ENCODE data around the gene TMEM179. TPM values are rescaled to one million over a fixed set of nuclear protein-coding genes. Genes with fewer than 3 reads are reported as not detected.

TMEM179 gene
- polyA plus RNA-seq, 12 donors, result 0.53 to 1.8 (median 0.70) TPM; not detected in 2

DNA sequence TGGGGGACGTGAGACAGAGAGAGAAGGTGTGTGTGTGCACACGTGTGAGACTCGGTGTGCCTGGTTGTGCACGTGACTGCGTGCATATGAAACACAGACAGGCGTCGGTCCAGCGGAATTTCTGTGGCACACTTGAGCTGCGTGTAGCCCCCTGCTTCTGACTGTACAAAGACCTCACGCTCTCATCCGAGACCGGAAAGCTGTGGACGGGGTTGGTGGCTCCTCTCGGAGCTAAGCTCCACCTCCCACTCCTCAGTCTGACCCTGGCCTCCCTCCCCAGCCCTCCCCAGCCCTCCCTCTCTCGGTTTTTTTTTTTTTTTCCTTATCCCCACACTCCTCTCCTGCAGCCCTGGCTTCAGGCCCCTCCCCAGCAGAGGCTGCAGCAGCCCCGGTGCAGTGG is 33.3 kb downstream of the TMEM179 start:
- DNase-seq, result no peak

GRCh38 chr14:104569435-104569834 is 35.1 kb downstream of the TMEM179 start:
- no peak for DNase-seq

- DNase-seq, result no peak
Measured at GRCh38 chr14:104568620-104569019, 36.0 kb downstream of the TMEM179 start.

GRCh38 chr14:104567957-104568225 is 36.7 kb downstream of the TMEM179 start:
- DNase-seq, result no peak

DNA sequence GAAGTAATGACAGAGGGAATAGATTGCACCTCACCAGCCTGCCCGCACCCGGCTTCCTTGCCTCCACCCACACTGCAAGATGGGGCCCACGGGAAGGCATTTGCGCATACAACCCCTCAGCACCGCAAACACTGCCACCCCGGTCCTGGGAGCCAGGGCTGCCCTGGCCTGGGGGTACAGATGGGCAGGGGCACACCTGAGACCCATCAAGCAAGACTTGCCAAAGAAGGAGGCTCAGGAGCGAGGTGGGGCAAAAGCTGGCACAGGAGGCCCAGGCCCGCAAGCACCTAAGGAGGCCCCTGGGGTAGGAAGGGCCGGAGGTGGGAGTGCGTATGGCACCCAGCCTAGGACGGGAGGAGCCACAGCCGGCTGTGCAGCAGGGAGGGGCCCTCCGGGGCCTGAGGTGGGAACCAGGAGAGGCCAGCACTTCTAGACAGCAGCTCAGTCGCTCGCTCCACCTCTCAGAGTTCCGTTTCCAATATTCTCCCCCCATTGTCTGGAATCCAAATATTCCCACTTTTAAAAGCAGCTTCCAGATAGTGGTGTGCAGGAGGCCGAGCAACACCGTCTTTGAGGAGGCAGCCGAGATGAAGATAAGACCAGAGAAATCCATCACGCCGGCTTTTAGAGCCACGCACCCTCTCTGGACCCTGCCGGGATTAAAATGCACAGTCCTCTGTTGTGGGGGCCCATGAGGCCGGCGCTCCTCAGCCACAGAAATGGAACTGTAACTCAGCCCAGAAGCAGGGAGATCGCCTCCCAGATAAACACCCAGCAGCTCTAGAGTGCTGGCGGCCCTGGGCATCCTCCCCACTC is 37.2 kb downstream of the TMEM179 start:
- DNase-seq, result no peak

DNA sequence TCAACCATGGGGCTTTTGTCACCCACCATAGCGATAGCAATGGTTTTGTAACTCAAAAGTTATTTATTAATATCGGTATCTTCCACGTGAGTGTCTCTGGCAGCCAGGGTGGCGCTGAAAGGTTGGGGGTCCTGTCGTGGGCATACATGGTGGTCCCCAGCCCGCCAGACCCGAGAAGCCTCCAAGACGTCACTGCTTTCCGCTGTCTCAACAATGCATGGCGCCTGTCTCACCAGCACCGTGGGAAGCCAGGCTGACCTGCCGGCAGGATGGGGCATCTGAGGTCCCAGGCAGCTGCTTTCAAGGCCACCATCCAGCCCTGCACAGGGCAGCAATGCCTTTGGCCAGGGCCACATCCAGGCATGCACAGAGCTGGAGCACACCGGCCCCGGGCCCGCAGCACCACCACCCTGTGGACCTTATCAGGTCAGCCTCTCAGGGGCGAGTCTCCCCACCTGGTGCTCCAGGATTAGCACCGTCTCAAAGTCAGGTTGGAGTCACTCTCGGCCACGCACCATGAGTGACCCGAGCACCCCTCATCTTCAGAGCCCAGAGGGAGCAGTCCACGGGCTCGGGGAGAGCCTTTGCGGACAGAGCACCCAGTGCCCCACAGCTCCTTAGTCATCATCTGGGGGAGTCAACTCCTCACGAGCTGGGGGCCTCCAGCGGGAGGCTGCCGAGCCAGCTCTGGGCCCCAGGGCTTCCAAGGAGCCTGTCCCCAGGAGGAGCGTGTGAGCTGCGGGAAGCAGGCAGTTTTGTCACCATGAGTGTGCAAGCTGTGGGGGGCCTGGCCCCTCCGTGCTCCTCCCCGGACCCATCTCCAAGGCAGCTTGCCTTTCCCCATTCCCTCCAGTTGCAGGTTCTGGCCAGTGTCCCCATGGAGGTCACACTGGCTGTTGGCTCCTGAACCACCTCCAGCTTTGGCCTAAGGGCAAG is 39.6 kb downstream of the TMEM179 start:
- DNase-seq, result no peak

GRCh38 chr14:104563742-104564615 is 40.6 kb downstream of the TMEM179 start:
- DNase-seq, result peak; percentile 64

DNA sequence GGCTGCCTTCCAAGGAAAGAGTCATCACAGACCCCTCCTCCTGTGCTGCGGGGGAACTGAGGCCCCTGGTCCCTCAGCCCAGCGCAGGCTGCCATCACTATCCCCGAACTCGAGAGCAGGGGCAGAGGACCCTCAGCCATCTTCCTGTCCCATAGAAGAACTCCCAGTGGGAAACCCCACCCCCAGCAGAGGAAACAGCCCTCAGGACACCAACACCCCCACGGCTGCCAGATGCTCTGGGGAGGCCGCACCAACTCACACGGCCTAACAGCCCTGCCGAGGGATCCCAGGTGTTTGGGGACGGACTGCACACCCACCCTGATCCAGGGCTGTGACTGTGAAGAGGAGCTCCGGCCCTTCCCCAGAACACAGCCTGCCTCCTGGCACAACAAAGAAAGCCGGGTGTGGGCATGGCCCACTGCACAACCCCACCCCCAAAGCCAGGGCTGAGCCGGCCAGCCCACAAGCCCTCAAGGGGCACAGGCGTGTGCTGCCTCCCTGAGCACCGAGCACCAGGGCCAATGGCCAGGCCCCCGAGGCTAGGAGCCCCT is 41.3 kb downstream of the TMEM179 start:
- no peak for DNase-seq

DNA sequence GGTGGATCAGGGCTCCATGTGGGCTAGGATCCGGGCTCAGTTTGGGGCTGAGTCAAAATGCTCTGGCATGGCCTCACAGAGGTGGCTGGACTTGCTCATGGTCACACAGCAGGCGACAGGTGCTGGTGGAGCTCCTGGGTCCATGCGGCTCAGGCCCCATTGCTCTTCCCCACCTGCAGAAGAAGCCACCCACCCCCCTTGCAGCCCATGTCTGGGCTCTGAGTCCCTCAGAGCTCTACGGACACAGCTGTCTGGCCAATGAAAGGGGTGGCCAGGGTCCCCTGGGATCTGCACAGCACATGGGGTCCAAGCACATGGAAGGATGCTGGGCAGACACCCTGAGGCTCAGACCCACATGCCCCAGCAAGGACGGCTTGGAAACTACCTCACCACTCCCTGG is 42.0 kb downstream of the TMEM179 start:
- DNase-seq, result no peak

GRCh38 chr14:104561632-104562495 is 42.7 kb downstream of the TMEM179 start:
- no peak for DNase-seq

- DNase-seq, result no peak
Measured at GRCh38 chr14:104561124-104561557, 43.4 kb downstream of the TMEM179 start.

DNA sequence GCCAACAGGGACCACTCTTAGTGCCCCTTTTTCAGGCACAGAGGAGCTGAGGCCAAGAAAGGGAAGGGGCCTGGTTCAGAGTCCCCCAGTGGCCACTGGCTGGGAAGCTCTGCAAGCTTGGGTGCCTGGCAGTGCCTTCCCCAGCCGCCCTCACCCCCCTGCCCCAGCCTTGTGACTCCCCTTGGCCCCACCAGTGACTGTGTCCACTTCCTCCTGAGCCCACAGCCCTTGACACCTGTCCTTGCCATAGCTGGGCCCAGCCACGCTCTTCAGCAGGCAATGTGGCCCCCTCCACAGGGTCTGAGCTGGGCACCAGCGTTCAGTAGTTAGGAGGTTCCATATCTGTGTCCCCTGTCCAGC is 44.0 kb downstream of the TMEM179 start:
- DNase-seq, result no peak

DNA sequence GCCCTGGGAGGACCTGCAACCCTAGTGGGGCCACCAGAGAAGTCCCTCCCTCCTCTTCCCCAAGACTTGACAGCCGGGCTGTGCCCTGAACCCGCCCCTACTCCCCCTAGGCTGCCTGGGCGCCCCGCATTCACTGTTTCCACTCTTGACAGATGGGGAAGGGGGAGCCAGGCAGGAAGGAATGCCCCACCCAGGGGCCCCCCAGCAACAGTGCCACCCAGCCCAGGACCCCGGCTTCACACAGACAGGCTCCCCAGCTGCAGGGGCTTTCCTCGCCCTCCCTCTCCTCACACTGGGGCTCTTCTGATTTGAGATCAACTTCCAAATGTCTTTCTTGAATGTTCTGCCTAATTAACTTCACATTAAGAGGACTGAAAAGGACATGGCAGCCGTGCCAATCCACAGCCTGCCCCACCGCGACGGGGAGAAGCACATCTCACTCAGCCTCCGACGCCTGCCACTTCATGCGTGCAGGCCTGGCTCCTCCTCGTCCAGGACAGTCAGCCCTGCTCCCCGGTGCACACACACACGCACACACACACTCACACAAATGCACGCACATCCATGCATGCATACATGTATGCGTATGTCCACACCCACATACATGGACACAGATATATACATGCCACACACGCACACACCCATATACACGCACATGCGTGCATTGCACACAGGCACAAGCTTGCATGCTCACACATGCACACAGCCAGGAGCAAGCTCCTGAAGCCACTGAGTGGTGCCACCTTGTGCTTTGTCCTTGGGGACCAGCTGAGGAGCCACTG is 44.6 kb downstream of the TMEM179 start:
- no peak for DNase-seq

GRCh38 chr14:104559028-104559803 is 45.4 kb downstream of the TMEM179 start:
- DNase-seq, result no peak

- no peak for DNase-seq
Measured at GRCh38 chr14:104558231-104559027, 46.1 kb downstream of the TMEM179 start.

DNA sequence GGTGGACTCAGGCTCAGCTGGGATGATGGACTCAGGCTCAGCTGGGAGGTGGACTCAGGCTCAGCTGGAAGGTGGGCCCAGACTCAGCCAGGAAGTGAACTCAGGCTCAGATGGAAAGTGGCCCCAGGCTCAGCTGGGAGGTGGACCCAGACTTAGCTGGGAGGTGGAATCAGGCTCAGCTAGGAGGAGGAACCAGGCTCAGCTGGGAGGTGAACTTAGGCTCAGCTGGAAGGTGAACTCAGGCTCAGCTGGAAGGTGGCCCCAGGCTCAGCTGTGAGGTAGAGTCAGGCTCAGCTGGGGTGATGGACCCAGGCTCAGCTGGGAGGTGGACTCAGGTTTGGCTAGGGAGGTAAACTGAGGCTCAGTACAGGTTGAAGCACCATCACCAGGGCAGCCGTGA is 46.8 kb downstream of the TMEM179 start:
- DNase-seq, result no peak

DNA sequence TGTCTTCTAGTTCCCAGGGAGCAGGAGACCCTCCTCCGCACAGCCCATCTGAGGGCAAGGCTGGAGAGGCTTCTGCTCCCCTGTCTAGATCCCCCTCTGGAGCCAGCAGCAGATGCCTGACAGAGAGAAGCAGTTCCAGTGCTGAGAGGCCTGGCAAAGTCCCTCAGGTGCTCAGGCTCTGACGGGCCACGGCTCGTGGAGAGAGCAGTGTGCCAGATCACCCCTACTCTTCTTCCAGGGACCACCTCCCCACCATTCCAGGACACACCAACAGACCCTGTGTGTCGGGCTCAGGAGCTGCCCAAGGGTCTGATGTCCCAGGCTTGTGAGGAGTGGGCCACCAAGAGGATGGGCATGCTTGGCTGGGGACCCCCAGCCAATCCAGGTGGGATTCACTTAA is 47.5 kb downstream of the TMEM179 start:
- DNase-seq, result no peak

Measured in muscle of arm (tissue), 12 donors.